ENCODE data around the gene SLC19A1.

DNA sequence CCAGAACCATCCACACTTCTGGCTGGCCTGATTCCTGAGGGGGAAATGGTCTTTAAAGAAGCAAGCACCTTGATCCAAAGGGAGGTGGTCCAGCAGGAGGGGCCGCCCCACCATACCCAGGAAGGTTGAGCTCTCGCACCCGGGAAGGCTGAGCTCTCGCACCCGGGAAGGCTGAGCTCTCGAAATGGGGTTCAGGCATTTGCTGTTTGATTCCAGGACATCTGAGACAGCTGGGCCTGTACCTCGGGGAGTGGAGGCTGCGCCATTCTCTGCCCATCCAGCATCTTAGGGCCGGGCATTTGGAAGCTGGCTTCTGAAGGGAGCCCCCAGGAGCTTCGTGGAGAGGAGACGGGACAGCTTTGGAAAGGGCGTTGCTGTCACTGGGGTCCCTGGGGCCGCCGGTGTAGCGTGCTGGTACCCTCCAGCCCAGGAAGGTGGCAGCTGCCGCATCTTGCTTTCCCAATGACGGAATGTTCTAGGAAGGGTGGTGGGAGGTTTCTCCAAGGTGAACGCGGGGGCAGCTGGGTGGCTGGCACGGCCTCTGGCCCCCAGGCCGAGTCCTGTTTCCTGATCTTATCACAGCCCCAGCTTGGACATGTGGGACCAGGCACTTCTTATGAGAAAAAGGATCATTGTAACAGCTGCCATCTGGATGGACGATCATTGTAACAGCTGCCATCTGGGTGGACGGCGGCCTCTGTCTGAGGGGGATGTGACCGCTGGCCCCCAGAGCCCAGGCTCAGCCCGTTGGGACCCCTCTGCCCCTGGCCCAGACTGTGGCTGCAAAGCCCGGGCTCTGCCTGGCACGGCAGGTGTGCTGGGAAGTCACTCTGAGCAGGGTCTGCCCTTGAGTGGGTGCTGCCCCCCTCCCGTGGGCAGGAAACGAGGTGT, 75.7 kb downstream of the SLC19A1 start:
- TF ChIP-seq, protein P1, sequence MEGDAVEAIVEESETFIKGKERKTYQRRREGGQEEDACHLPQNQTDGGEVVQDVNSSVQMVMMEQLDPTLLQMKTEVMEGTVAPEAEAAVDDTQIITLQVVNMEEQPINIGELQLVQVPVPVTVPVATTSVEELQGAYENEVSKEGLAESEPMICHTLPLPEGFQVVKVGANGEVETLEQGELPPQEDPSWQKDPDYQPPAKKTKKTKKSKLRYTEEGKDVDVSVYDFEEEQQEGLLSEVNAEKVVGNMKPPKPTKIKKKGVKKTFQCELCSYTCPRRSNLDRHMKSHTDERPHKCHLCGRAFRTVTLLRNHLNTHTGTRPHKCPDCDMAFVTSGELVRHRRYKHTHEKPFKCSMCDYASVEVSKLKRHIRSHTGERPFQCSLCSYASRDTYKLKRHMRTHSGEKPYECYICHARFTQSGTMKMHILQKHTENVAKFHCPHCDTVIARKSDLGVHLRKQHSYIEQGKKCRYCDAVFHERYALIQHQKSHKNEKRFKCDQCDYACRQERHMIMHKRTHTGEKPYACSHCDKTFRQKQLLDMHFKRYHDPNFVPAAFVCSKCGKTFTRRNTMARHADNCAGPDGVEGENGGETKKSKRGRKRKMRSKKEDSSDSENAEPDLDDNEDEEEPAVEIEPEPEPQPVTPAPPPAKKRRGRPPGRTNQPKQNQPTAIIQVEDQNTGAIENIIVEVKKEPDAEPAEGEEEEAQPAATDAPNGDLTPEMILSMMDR (conservative IDR thresholded peaks at IDR 0.05) = no peak
- no peak for TF ChIP-seq ZFX (IDR thresholded peaks at IDR 0.05)

All from C4-2B (cell line).